GM21717 (cell line): ENCODE results near the gene C2CD4A.

Experiments used
- ATAC-seq: cut with Tn5 transposase; IDR thresholded peaks from one replicate; pipeline ENCODE4 v1.9.1; 2021; ENCODE audit warnings: mild to moderate bottlenecking, moderate library complexity; ENCODE audit not compliant: unreplicated experiment

Gene C2CD4A

GRCh38 chr15:62099094-62099601 is 32.4 kb downstream of the C2CD4A start:
- ATAC-seq = no peak

GRCh38 chr15:62103431-62103830 is 36.7 kb downstream of the C2CD4A start:
- no peak for ATAC-seq

DNA sequence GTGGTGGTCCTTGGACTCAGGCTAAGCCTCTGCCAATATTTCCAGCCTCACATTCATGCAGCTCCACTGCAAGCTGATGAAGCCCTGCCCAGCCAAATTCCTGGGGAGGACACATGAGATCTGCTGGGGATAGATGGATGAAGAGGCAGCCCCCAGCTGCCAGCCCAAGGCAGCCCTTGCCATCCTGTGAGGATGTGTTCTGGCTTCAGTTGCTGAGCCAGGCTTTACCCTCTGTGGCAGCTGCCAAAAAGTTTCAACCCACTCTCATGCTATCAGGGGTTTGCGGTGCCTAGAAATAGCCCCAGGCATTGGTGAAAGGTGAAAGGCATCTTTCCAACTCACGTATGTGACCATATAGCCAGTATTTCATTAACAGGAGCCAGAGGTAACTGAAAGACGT is 37.6 kb downstream of the C2CD4A start:
- no peak for ATAC-seq

- no peak for ATAC-seq
Observed at GRCh38 chr15:62104846-62105245, 38.1 kb downstream of the C2CD4A start.

DNA sequence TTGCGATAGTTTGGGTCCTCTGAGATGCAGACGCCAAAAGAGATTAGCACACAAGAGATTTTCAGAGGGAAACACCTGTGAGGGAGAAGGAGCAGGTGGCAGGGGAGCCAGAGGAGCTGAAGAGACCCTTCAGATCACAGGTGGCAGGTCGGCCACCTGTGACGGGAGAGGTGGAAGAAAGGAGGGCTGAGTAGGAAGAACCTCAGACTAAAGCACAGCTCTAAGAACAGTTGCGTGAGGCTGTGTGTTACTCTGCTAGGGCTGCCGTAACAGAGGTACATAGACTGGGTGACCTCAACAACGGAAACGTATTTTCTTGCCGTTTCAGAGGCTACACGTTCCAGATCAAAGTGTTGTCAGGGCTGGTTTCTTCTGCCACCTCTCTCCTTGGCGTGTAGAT is 38.5 kb downstream of the C2CD4A start:
- ATAC-seq = no peak

DNA sequence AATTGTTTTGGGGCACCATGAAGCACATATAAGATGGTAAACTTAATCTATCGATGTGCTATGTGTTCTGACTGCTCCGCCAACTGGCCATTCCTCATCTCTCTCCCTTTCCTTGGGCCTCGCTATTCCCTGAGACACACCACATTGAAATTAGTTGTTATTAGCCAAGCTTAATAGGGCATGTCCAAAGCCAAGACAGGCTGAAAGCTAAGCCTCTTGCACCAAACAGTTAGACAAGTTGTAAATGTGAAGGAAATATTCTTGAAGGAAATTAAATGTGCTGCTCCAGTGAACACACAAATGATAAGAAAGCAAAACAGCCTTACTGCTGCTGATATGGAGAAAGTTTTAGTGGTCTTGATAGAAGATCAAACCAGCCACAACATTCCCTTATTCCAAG is 39.3 kb downstream of the C2CD4A start:
- no peak for ATAC-seq

DNA sequence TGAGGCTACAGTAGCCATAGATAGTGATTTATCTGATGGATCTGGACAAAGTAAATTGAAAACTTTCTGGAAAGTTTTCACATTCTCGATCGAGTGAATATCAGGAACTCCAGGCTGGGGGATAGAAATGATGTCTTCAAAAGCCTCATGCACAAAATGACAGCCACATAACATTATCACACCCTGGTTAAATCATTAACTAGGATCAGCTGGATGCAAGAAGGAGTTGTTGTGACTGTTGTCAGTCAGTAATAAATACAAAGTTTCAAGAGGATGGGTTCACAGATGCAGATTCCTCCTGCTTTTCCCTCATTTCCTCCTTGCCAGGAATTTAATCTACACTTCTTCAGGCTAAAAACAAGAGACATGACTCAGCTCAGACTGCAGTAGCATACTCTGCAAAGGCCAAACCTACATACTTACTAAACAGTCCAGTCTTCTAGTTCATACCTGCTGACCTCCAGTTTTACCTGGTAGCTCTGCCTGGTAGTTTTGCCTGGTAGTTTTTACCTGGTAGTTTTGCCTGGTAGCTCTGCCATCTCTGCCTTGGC is 40.9 kb downstream of the C2CD4A start:
- ATAC-seq = no peak

DNA sequence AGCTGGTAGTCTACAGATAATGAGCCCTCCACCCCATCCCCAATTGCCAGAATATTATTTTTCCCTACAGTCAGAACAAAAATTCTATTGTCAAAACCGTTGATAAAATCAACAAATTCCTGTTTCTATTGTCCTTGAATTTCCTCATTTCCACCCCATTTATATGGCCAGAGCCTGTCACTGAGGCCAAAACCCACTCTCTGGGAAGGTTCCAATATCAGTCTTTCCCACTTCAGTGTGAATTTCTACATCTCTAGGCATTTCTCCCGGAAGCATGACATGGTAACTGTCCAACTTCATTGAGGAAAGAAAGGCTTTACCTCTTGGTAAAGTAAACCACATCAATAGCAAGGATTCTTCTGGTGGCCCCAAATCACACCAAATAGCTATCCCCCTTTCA is 41.6 kb downstream of the C2CD4A start:
- ATAC-seq = no peak

- no peak for ATAC-seq
Observed at GRCh38 chr15:62109437-62109836, 42.7 kb downstream of the C2CD4A start.

GRCh38 chr15:62109982-62110851 is 43.4 kb downstream of the C2CD4A start:
- no peak for ATAC-seq

- no peak for ATAC-seq
Observed at GRCh38 chr15:62112081-62112480, 45.3 kb downstream of the C2CD4A start.

DNA sequence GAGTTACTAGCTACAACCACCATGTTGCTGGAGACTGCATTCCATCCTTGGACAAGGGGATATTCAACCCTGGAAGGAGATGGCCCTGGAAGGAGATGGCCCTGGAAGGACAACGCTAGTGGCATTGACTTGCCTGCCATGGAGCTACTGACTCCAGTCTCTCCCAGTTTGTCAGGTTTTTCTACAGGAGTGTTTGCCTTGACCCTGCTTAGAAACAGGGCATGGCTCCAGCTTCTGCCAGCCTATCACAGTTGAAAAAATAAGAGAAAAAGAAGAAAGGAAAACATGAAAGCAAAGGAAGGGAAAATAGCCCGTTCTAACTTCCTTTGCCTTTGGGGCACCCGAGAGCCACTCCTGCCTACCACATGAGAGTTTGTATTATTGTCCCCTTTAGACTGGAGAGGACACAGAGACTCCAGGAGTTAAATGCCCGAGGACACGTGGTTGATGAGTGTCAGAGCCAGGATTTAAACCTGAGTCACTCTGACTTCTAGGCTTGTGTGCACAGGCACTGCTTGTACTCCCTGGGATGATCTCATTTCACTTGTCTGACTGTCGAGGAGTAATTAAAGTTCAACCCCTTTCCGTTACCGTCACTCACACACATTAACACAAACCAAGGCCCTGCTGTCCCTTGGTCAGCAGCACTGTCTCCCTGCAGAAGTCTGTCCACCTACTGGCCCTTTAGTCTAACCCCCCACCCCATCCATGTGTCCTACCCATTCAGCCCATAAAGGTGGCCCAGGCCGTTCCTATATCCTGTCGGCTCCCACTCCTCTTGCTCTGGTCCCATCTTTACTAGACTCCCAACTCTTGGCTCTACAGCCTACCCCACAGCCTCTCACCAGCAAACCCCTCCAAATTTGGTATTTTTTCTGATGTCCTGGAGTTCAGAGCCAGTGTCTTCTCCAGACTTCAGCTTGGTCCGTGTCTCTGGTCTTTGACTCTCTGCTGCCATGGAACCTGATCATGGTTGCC is 46.1 kb downstream of the C2CD4A start:
- ATAC-seq = no peak

- no peak for ATAC-seq
Observed at GRCh38 chr15:62115847-62116246, 49.1 kb downstream of the C2CD4A start.

DNA sequence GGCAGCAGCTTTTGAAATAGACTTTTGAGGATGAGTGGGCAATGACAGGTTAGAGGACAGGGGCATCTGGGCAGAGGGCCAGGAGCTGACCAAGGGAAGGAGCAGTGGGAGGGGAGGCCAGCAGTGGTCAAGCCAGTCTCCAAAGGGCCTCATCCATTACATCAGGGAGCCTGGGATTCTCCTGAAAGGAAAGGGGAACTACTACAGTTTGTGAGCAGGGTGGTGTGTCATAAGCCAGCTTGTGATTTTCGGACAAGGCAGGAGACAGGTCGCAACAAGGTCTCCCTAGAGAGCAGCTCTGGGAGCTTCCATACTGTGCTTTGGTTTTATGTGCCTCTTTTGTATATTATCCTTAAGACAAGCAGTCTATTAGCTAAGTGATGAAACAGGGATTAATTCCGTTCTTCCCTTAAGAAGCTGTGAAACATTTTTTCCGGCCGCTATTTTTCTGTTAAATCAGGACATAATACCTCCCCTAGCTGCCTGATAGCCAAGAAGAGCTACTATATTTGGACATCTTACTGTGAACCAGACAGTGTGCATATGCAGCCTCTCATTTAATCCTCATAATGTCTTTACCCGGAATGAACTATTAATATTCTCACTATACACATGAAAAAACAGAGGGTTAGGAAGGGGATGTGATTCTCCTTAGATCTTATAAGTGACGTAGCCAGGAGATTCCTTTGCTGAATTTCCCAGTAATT is 51.9 kb downstream of the C2CD4A start:
- no peak for ATAC-seq

- no peak for ATAC-seq
Observed at GRCh38 chr15:62119227-62119864, 52.6 kb downstream of the C2CD4A start.

DNA sequence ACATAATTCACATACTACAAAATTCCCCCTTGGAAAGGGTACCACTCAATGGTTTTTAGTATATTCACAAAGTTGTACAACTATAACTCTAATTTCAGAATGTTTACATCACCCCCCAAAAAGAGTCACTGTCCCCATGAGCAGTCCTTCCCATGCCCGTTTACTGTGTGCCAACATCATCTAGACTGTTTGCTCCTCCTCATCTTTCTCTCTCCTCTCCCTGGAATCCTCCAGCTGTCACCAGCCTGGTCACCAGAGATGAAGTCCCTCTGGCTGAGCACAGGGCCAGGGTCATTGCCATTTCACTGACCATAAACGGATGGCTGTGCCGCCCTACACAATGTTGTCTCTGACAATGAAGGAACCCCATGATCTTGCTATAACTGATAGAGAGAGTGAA is 53.1 kb downstream of the C2CD4A start:
- no peak for ATAC-seq
